HEK293 (cell line): Measurements from ENCODE around the gene SELENOK.
"Not testable (repeated sequence)": the region's sequence is repeated elsewhere in the genome, so short reads cannot be mapped to it uniquely, and the experiment has no call there.

Source experiments
- YY1 ChIP-seq: fragments of 450-650 bp; formaldehyde crosslinking; IDR thresholded peaks from 2 replicates; pipeline ENCODE4 v1.5.1; 2018; ENCODE audit warnings: missing biosample characterization, missing genetic modification characterization
- ZNF114 ChIP-seq: fragments of 450-650 bp; formaldehyde crosslinking; IDR thresholded peaks from 2 replicates; pipeline ENCODE4 v1.5.0; 2017; ENCODE audit warnings: missing biosample characterization, missing genetic modification characterization
- ZNF223 ChIP-seq: fragments of 450-650 bp; formaldehyde crosslinking; IDR thresholded peaks from 2 replicates; pipeline ENCODE4 v1.5.1; 2016; ENCODE audit warnings: missing biosample characterization, missing genetic modification characterization
- ZNF548 ChIP-seq: fragments of 450-650 bp; formaldehyde crosslinking; IDR thresholded peaks from 2 replicates; pipeline ENCODE4 v1.5.1; 2016; ENCODE audit warnings: missing biosample characterization, missing genetic modification characterization
- TF ChIP-seq, protein P1 (sequence below): fragments of 450-650 bp; formaldehyde crosslinking; IDR thresholded peaks from 2 replicates; pipeline ENCODE4 v1.5.1; 2016; ENCODE audit warnings: missing biosample characterization, missing genetic modification characterization
- TF ChIP-seq, protein P2 (sequence below): fragments of 450-650 bp; formaldehyde crosslinking; IDR thresholded peaks from 2 replicates; pipeline ENCODE4 v1.5.1; 2017; ENCODE audit warnings: missing biosample characterization, mild to moderate bottlenecking, missing genetic modification characterization, moderate library complexity
- TF ChIP-seq, protein P3 (sequence below): fragments of 450-650 bp; formaldehyde crosslinking; optimal IDR thresholded peaks from 2 replicates; pipeline ENCODE3; 2016; ENCODE audit warnings: missing biosample characterization, mild to moderate bottlenecking, missing genetic modification characterization
- TF ChIP-seq, protein P4 (sequence below): fragments of 450-650 bp; formaldehyde crosslinking; IDR thresholded peaks from 2 replicates; pipeline ENCODE4 v1.5.1; 2017; ENCODE audit warnings: missing biosample characterization, missing genetic modification characterization
- TF ChIP-seq, protein P5 (sequence below): IDR thresholded peaks from 2 replicates; pipeline ENCODE4 v1.6.1; 2011; ENCODE audit warnings: mild to moderate bottlenecking, low read depth, low read length, borderline replicate concordance
- TF ChIP-seq, protein P6 (sequence below): fragments of 450-650 bp; formaldehyde crosslinking; IDR thresholded peaks from 2 replicates; pipeline ENCODE4 v1.5.1; 2016; ENCODE audit warnings: missing biosample characterization, missing genetic modification characterization

DNA sequence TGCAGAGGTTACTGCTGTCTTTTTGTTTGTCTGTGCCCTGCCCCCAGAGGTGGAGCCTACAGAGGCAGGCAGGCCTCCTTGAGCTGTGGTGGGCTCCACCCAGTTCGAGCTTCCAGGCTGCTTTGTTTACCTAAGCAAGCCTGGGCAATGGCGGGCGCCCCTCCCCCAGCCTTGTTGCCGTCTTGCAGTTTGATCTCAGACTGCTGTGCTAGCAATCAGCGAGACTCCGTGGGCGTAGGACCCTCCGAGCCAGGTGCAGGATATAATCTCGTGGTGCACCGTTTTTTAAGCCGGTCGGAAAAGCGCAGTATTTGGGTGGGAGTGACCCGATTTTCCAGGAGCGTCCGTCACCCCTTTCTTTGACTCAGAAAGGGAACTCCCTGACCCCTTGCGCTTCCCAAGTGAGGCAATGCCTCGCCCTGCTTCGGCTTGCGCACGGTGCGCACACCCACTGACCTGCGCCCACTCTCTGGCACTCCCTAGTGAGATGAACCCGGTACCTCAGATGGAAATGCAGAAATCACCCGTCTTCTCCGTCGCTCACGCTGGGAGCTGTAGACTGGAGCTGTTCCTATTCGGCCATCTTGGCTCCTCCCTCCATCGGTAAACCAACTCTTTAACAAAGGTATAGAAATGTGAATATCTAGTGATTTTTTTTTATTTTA, 35.7 kb upstream of the SELENOK start:
- TF ChIP-seq, protein P1, sequence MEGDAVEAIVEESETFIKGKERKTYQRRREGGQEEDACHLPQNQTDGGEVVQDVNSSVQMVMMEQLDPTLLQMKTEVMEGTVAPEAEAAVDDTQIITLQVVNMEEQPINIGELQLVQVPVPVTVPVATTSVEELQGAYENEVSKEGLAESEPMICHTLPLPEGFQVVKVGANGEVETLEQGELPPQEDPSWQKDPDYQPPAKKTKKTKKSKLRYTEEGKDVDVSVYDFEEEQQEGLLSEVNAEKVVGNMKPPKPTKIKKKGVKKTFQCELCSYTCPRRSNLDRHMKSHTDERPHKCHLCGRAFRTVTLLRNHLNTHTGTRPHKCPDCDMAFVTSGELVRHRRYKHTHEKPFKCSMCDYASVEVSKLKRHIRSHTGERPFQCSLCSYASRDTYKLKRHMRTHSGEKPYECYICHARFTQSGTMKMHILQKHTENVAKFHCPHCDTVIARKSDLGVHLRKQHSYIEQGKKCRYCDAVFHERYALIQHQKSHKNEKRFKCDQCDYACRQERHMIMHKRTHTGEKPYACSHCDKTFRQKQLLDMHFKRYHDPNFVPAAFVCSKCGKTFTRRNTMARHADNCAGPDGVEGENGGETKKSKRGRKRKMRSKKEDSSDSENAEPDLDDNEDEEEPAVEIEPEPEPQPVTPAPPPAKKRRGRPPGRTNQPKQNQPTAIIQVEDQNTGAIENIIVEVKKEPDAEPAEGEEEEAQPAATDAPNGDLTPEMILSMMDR (tag by site-specific recombination) = not testable (repeated sequence)
- not testable (repeated sequence) for TF ChIP-seq ZNF114 (tag by site-specific recombination); ZNF223; ZNF548 (tag by site-specific recombination)
- TF ChIP-seq, protein P2, sequence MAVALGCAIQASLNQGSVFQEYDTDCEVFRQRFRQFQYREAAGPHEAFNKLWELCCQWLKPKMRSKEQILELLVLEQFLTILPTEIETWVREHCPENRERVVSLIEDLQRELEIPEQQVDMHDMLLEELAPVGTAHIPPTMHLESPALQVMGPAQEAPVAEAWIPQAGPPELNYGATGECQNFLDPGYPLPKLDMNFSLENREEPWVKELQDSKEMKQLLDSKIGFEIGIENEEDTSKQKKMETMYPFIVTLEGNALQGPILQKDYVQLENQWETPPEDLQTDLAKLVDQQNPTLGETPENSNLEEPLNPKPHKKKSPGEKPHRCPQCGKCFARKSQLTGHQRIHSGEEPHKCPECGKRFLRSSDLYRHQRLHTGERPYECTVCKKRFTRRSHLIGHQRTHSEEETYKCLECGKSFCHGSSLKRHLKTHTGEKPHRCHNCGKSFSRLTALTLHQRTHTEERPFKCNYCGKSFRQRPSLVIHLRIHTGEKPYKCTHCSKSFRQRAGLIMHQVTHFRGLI (tag by site-specific recombination) = not testable (repeated sequence)
- TF ChIP-seq, protein P3, sequence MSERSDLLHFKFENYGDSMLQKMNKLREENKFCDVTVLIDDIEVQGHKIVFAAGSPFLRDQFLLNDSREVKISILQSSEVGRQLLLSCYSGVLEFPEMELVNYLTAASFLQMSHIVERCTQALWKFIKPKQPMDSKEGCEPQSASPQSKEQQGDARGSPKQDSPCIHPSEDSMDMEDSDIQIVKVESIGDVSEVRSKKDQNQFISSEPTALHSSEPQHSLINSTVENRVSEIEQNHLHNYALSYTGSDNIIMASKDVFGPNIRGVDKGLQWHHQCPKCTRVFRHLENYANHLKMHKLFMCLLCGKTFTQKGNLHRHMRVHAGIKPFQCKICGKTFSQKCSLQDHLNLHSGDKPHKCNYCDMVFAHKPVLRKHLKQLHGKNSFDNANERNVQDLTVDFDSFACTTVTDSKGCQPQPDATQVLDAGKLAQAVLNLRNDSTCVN (tag by site-specific recombination) = peak; percentile 7
- TF ChIP-seq, protein P4, sequence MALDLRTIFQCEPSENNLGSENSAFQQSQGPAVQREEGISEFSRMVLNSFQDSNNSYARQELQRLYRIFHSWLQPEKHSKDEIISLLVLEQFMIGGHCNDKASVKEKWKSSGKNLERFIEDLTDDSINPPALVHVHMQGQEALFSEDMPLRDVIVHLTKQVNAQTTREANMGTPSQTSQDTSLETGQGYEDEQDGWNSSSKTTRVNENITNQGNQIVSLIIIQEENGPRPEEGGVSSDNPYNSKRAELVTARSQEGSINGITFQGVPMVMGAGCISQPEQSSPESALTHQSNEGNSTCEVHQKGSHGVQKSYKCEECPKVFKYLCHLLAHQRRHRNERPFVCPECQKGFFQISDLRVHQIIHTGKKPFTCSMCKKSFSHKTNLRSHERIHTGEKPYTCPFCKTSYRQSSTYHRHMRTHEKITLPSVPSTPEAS = not testable (repeated sequence)
- TF ChIP-seq, protein P5, sequence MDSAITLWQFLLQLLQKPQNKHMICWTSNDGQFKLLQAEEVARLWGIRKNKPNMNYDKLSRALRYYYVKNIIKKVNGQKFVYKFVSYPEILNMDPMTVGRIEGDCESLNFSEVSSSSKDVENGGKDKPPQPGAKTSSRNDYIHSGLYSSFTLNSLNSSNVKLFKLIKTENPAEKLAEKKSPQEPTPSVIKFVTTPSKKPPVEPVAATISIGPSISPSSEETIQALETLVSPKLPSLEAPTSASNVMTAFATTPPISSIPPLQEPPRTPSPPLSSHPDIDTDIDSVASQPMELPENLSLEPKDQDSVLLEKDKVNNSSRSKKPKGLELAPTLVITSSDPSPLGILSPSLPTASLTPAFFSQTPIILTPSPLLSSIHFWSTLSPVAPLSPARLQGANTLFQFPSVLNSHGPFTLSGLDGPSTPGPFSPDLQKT = not testable (repeated sequence)
- TF ChIP-seq, protein P6, sequence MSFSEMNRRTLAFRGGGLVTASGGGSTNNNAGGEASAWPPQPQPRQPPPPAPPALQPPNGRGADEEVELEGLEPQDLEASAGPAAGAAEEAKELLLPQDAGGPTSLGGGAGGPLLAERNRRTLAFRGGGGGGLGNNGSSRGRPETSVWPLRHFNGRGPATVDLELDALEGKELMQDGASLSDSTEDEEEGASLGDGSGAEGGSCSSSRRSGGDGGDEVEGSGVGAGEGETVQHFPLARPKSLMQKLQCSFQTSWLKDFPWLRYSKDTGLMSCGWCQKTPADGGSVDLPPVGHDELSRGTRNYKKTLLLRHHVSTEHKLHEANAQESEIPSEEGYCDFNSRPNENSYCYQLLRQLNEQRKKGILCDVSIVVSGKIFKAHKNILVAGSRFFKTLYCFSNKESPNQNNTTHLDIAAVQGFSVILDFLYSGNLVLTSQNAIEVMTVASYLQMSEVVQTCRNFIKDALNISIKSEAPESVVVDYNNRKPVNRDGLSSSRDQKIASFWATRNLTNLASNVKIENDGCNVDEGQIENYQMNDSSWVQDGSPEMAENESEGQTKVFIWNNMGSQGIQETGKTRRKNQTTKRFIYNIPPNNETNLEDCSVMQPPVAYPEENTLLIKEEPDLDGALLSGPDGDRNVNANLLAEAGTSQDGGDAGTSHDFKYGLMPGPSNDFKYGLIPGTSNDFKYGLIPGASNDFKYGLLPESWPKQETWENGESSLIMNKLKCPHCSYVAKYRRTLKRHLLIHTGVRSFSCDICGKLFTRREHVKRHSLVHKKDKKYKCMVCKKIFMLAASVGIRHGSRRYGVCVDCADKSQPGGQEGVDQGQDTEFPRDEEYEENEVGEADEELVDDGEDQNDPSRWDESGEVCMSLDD (tag by site-specific recombination) = not testable (repeated sequence)
- TF ChIP-seq YY1 (tag by site-specific recombination) = peak; percentile 33; the same call in 1 of the 2 replicates
